Lower leg skin (tissue), 3 donors: ENCODE results near the gene PIP4K2A.

Experiments
- POLR2A ChIP-seq, 2 donors: fragments of 450-650 bp; IDR thresholded peaks; one replicate each; pipeline ENCODE4 v1.6.1; 2016 to 2017; ENCODE audit warnings: antibody characterized with exemption in 2 of 2, mild to moderate bottlenecking in 1 of 2, moderate library complexity in 1 of 2
- TF ChIP-seq, protein P1 (sequence below), 3 donors: fragments of 450-650 bp; IDR thresholded peaks; one replicate each; pipeline ENCODE4 v1.5.1; 2016; ENCODE audit warnings: antibody characterized with exemption in 3 of 3, mild to moderate bottlenecking in 3 of 3, moderate library complexity in 2 of 3

DNA sequence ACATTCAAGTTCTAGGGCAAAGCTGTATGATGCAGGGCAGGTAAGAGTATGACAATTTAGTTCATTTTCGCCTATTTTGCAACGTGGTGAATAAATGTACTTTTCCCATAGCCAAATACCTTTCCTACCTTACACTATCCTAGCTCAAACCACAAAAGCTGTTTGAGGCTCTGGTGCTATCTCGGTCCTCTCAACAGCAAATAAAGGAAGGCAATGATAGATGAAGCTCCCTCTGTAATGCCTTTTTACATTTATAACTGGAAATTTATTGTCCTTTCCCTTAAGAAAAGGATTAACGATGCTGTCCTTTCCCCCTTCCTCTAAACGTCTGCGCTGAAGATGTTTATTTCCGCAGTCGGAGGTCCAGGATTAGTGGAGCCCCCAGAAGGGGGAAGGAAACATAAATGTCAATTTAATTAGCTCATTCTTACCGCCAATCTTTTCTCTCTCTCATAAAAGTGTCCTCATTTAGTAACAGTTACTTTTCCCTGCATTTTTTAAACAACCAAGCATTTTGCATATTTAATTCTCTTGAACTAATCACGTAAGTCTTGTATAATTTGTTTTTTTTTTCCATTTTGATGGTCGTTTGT lies 114.6 kb downstream of the PIP4K2A start:
- TF ChIP-seq, protein P1, sequence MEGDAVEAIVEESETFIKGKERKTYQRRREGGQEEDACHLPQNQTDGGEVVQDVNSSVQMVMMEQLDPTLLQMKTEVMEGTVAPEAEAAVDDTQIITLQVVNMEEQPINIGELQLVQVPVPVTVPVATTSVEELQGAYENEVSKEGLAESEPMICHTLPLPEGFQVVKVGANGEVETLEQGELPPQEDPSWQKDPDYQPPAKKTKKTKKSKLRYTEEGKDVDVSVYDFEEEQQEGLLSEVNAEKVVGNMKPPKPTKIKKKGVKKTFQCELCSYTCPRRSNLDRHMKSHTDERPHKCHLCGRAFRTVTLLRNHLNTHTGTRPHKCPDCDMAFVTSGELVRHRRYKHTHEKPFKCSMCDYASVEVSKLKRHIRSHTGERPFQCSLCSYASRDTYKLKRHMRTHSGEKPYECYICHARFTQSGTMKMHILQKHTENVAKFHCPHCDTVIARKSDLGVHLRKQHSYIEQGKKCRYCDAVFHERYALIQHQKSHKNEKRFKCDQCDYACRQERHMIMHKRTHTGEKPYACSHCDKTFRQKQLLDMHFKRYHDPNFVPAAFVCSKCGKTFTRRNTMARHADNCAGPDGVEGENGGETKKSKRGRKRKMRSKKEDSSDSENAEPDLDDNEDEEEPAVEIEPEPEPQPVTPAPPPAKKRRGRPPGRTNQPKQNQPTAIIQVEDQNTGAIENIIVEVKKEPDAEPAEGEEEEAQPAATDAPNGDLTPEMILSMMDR (IDR thresholded peaks at IDR 0.05), result no peak
- TF ChIP-seq POLR2A (IDR thresholded peaks at IDR 0.05), result no peak
